Measurements from ENCODE around the gene TFF1.

Gene TFF1

GRCh38 chr21:42321231-42321630 lies 45.1 kb downstream of the TFF1 start:
- no peak overlapping the region for H3K4me3 ChIP-seq (ENCODE audit: low read depth, low read length)

- H3K4me3 ChIP-seq (ENCODE audit: low read depth, low read length) = no peak overlapping the region
Observed at GRCh38 chr21:42320791-42321190, 45.5 kb downstream of the TFF1 start.

- H3K4me3 ChIP-seq (ENCODE audit: low read depth, low read length) = no peak overlapping the region
Observed at GRCh38 chr21:42319851-42320572, 46.3 kb downstream of the TFF1 start.

GRCh38 chr21:42319376-42319775 lies 47.0 kb downstream of the TFF1 start:
- H3K4me3 ChIP-seq (ENCODE audit: low read depth, low read length) = no peak overlapping the region

- H3K4me3 ChIP-seq (ENCODE audit: low read depth, low read length) = no peak overlapping the region
Observed at GRCh38 chr21:42317826-42318746, 48.2 kb downstream of the TFF1 start.

- H3K4me3 ChIP-seq (ENCODE audit: low read depth, low read length) = no peak overlapping the region
Observed at GRCh38 chr21:42317341-42317741, 49.0 kb downstream of the TFF1 start.

- H3K4me3 ChIP-seq (ENCODE audit: low read depth, low read length) = no peak overlapping the region
Observed at GRCh38 chr21:42316891-42317290, 49.4 kb downstream of the TFF1 start.

- H3K4me3 ChIP-seq (ENCODE audit: low read depth, low read length) = no peak within 1 kb of the TSS
Observed at GRCh38 chr21:42315296-42315891, 50.9 kb downstream of the TFF1 start, which contains the start of gene TFF3. TFF3 (minus strand) TSS chr21:42315409; CDS start chr21:42315374, 35 bp downstream.

- no peak overlapping the region for H3K4me3 ChIP-seq (ENCODE audit: low read depth, low read length)
Observed at GRCh38 chr21:42314616-42315295, 51.6 kb downstream of the TFF1 start.

GRCh38 chr21:42313501-42313969 lies 52.8 kb downstream of the TFF1 start:
- no peak overlapping the region for H3K4me3 ChIP-seq (ENCODE audit: low read depth, low read length)

- H3K4me3 ChIP-seq (ENCODE audit: low read depth, low read length) = no peak overlapping the region
Observed at GRCh38 chr21:42312626-42313104, 53.7 kb downstream of the TFF1 start.
